Measurements from ENCODE around the gene RAB31.
A peak's percentile ranks its signal among the peaks of the same experiment; 100 is the strongest.
"Not testable (repeated sequence)": the region's sequence is repeated elsewhere in the genome, so short reads cannot be mapped to it uniquely, and the experiment has no call there.

RAB31 gene

DNA sequence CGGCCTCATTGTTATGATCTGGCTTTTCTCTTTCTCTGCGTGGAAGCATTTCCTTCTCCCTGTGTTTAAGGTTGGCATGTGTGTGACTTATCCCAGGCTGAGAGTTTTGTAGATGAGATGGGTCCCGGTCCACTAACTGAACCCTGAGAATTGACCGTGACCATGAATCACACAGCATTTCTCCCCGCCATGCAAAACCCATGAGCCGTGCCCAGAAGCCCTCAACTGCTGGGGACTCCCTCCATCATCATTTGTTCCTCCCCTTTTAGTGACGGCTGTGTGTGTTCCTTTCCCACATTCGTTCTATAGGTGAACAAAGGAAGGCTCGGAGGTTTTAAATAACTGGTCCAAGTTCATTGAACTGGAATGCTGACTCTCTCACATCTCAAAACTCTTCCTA, 147.6 kb downstream of the RAB31 start:
- H3K27me3 Mint-ChIP-seq (ENCODE audit: low read depth), result peaks cover 4% of the 10 kb centered on the region
- H3K27ac Mint-ChIP-seq, result no peak overlapping the region
- H3K4me1 Mint-ChIP-seq (ENCODE audit: low read depth), result no peaks in the 10 kb centered on the region
- H3K9me3 Mint-ChIP-seq, result no peaks in the 10 kb centered on the region
- H3K4me3 Mint-ChIP-seq, result no peak overlapping the region
- no peaks in the 10 kb centered on the region for H3K36me3 Mint-ChIP-seq (ENCODE audit: low read depth)

DNA sequence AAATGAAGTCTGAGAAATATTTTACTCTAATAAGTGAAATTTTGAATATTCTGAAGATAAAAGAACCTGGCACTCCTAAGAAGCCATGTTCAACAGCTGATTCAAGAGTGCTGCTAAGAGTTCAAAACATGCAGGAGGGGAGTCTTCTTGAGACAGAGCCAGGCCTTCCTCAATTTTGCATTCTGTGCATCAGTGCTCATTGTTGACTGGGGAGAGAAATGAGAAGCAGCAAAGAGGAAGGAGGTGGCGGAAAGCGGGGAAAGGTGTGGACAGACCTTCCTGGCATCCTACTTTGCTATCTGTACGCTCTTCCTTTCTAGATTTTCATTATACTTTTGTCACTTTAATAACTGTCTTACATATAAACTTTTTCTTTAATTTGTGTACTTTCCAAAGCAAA, 148.0 kb downstream of the RAB31 start:
- H3K4me1 Mint-ChIP-seq (ENCODE audit: low read depth), result no peaks in the 10 kb centered on the region
- no peaks in the 10 kb centered on the region for H3K36me3 Mint-ChIP-seq (ENCODE audit: low read depth)
- no peak overlapping the region for H3K4me3 Mint-ChIP-seq
- no peaks in the 10 kb centered on the region for H3K9me3 Mint-ChIP-seq
- H3K27ac Mint-ChIP-seq, result no peak overlapping the region
- H3K27me3 Mint-ChIP-seq (ENCODE audit: low read depth), result peaks cover 4% of the 10 kb centered on the region

DNA sequence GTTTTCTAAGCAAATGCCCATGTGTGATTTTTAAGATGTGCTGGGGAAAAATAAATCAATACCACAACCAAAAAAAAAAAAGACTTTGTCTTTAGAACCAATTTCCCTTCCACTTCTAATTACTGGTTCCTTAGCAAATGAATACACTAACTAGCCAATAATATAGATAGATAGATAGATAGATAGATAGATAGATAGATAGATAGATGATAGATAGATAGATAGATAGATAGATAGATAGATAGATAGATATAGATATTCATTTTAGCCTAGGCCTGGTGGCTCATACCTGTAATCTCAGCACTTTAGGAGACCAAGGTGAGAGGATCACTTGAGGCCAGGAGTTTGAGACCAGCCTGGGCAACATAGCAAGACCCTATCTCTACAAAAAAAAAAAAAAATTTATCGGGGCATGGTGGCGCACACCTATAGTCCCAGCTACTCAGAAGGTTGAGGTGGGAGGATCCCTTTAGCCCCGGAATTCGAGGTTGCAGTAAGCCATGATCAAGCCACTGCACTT, 149.4 kb downstream of the RAB31 start:
- H3K27ac Mint-ChIP-seq; H3K9me3 Mint-ChIP-seq; H3K27me3 Mint-ChIP-seq (ENCODE audit: low read depth): not testable (repeated sequence)

DNA sequence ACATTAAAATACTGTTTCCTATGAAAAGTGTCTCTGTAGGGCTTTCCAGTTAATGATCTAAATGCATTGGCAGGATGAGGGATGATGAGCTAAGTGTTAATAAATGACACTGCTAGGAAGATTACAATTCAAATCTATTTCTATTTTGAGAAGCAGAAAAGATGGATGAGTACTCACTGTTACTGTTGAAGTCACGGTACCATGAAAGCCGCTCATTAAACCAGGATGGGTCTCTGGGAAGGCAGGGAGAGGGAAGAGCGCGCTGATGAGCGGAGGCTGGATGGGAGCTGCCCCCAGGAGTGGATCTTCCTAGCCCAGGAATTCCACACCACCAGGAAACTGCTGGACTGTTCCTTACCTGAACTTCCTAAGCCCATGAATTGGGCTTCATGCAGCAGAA, 150.5 kb downstream of the RAB31 start:
- no peak overlapping the region for H3K4me3 Mint-ChIP-seq
- peaks cover 2% of the 10 kb centered on the region for H3K4me1 Mint-ChIP-seq (ENCODE audit: low read depth)
- H3K9me3 Mint-ChIP-seq, result no peaks in the 10 kb centered on the region
- H3K36me3 Mint-ChIP-seq (ENCODE audit: low read depth), result no peaks in the 10 kb centered on the region
- H3K27me3 Mint-ChIP-seq (ENCODE audit: low read depth), result no peaks in the 10 kb centered on the region
- no peak overlapping the region for H3K27ac Mint-ChIP-seq

More for the DNA sequence above, 149.4 kb downstream of the RAB31 start:
- not testable (repeated sequence) for H3K36me3 Mint-ChIP-seq (ENCODE audit: low read depth); H3K4me3 Mint-ChIP-seq; H3K4me1 Mint-ChIP-seq (ENCODE audit: low read depth)

DNA sequence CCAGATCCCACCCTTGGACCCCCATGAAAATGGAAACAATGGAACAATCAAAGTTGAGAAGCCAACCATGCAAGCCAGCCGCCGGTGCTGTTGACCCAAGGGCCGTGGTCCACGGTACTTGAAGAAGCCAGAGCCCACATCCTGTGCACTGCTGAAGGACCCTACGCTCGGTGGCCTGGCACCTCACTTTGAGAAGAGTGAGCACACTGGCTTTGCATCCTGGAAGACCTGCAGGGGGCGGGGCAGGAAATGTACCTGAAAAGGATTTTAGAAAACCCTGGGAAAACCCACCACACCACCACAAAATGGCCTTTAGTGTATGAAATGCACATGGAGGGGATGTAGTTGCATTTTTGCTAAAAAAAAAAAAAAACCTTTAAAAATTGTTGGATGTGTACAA, 151.1 kb downstream of the RAB31 start:
- no peaks in the 10 kb centered on the region for H3K36me3 Mint-ChIP-seq (ENCODE audit: low read depth)
- H3K27me3 Mint-ChIP-seq (ENCODE audit: low read depth), result no peaks in the 10 kb centered on the region
- H3K4me3 Mint-ChIP-seq, result no peak overlapping the region
- H3K27ac Mint-ChIP-seq, result no peak overlapping the region
- H3K4me1 Mint-ChIP-seq (ENCODE audit: low read depth), result peaks cover 2% of the 10 kb centered on the region
- no peaks in the 10 kb centered on the region for H3K9me3 Mint-ChIP-seq

DNA sequence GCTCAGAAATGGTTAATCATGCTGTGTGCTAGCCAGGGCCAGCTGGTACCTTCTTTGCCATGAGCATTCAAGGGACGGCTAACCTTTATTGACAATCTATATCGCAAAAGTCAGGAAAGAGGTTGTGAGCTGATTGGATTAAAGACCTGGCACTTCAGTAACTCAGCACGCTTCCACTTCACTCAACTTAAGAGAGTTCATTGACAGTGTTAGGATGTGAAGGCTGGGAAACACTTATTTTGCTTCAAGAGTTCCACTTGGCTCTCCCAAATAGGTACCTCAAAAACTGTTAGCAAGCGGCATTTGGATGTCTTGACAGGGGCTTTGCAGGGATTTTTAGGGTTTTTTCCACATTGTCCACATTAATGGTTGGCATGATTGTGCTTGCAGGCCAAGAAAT, 152.6 kb downstream of the RAB31 start:
- peaks cover 2% of the 10 kb centered on the region for H3K4me1 Mint-ChIP-seq (ENCODE audit: low read depth)
- peaks cover 6% of the 10 kb centered on the region for H3K9me3 Mint-ChIP-seq
- H3K27me3 Mint-ChIP-seq (ENCODE audit: low read depth), result no peaks in the 10 kb centered on the region
- H3K27ac Mint-ChIP-seq, result no peak overlapping the region
- H3K4me3 Mint-ChIP-seq, result no peak overlapping the region
- H3K36me3 Mint-ChIP-seq (ENCODE audit: low read depth), result no peaks in the 10 kb centered on the region

DNA sequence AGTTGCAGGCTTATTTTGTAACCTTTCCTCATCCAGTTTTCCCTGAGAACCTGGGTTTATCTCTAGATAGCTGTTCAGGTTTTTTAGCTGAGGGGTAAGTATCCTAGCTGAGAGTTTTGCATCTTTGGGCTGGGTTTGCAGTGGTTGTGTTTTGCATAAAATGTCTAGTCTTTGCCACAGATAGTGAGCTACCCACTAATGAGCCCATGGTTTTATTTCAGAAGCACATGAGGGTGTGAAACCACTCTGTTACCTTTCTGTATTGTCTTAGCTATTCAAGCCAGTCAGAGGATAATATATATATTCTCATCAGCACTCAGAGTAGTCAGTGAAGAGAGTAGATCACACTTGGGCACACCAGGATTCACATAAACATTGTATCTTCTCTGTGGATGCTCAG, 153.1 kb downstream of the RAB31 start:
- no peaks in the 10 kb centered on the region for H3K36me3 Mint-ChIP-seq (ENCODE audit: low read depth)
- peaks cover 11% of the 10 kb centered on the region for H3K9me3 Mint-ChIP-seq
- no peak overlapping the region for H3K4me3 Mint-ChIP-seq
- no peaks in the 10 kb centered on the region for H3K27me3 Mint-ChIP-seq (ENCODE audit: low read depth)
- no peak overlapping the region for H3K27ac Mint-ChIP-seq
- H3K4me1 Mint-ChIP-seq (ENCODE audit: low read depth), result peaks cover 2% of the 10 kb centered on the region

DNA sequence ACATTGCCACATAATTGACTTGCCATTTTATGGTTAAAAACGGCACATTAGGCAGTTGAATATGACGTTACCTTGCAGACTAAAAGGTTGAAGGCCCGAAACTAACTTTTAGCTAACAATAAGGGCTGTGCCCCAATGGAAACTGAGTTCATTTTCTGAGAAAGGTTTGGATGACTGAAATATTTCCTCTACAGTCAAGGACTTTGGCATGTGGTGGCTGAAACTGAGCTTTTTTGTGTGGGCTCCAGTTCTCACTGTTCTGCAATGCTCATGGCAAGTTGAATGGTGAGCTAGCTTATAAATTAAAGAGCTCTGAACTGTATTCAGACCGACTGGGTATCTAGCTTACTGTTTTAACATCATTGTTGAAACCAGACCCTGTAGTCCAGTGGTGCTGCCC, 153.8 kb downstream of the RAB31 start:
- no peaks in the 10 kb centered on the region for H3K36me3 Mint-ChIP-seq (ENCODE audit: low read depth)
- no peak overlapping the region for H3K4me3 Mint-ChIP-seq
- H3K27ac Mint-ChIP-seq, result peak overlapping the region; percentile 1
- peaks cover 2% of the 10 kb centered on the region for H3K4me1 Mint-ChIP-seq (ENCODE audit: low read depth)
- peaks cover 14% of the 10 kb centered on the region for H3K9me3 Mint-ChIP-seq
- H3K27me3 Mint-ChIP-seq (ENCODE audit: low read depth), result no peaks in the 10 kb centered on the region

DNA sequence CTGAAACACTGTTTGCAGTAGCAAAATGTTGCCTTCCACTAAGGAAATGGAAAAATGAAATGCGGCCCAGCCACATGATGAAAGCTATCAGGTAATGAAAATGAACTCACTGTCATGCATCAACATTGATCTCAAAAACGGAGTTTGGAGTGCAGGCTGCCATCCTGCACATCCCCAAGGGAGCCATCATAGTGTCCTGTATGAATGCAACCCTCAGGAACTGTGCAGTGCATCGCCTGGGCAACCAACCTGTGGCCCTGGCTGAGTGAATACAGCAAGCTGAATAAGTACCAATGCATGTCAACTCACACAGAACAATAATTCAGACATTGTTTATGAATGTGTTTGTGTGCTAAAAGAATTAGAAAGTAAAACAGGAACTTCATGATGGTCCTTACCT, 154.6 kb downstream of the RAB31 start:
- peaks cover 2% of the 10 kb centered on the region for H3K4me1 Mint-ChIP-seq (ENCODE audit: low read depth)
- H3K9me3 Mint-ChIP-seq, result peaks cover 17% of the 10 kb centered on the region
- H3K4me3 Mint-ChIP-seq, result no peak overlapping the region
- H3K27ac Mint-ChIP-seq, result no peak overlapping the region
- H3K27me3 Mint-ChIP-seq (ENCODE audit: low read depth), result no peaks in the 10 kb centered on the region
- no peaks in the 10 kb centered on the region for H3K36me3 Mint-ChIP-seq (ENCODE audit: low read depth)

DNA sequence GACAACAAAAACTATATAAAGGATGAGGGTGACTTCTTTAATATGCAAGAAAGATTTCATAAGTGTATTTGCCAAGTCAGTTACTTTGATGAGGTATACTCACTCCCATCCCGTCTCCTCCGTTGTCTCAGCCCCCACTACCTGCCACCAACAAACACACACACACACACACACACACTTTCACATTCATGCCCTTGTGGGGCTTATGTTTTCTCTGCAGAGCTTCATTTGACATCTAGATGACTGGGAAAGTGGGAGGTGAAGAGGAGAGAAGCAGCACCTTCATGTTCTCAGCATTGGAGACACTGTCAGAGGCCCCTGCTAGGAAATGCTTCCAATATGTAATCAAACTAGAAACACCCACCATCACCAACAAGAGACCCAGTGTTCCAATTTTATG, 155.2 kb downstream of the RAB31 start:
- Mint-ChIP-seq H3K36me3 (ENCODE audit: low read depth) (no peaks in the 10 kb centered on the region), H3K9me3 (peaks cover 17% of the 10 kb centered on the region), H3K27ac (no peak overlapping the region), H3K27me3 (ENCODE audit: low read depth) (no peaks in the 10 kb centered on the region), H3K4me1 (ENCODE audit: low read depth) (peaks cover 2% of the 10 kb centered on the region), H3K4me3 (no peak overlapping the region)

DNA sequence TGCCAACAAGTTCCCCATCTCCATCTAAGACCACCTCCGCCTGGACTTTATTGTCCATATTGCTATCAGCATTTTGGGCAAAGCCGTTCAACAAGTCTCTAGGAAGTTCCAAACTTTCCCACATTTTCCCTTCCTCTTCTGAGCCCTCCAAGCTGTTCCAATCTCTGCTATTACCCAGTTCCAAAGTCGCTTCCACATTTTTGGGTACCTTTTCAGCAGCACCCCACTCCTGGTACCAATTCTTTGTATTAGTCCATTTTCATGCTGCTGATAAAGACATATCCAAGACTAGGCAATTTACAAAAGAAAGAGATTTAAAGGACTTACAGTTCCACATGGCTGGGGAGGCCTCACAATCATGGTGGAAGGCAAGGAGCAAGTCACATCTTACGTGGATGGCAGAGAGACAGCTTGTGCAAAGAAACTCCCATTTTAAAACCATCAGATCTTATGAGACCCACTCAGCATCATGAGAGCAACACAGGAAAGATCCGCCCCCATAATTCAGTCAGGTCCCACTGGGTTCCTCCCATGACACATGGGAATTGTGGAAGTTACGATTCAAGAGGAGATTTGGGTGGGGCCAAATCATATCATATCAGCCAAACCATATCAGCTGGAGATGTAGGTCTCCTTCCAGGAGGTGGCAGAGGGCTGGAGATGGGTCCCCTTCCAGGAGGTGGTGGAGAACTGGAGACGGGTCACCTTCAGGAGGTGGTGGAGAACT, 157.8 kb downstream of the RAB31 start:
- Mint-ChIP-seq H3K9me3 (peaks cover 17% of the 10 kb centered on the region), H3K27ac (no peak overlapping the region), H3K27me3 (ENCODE audit: low read depth) (no peaks in the 10 kb centered on the region), H3K4me3 (no peak overlapping the region), H3K4me1 (ENCODE audit: low read depth) (peaks cover 9% of the 10 kb centered on the region), H3K36me3 (ENCODE audit: low read depth) (no peaks in the 10 kb centered on the region)

DNA sequence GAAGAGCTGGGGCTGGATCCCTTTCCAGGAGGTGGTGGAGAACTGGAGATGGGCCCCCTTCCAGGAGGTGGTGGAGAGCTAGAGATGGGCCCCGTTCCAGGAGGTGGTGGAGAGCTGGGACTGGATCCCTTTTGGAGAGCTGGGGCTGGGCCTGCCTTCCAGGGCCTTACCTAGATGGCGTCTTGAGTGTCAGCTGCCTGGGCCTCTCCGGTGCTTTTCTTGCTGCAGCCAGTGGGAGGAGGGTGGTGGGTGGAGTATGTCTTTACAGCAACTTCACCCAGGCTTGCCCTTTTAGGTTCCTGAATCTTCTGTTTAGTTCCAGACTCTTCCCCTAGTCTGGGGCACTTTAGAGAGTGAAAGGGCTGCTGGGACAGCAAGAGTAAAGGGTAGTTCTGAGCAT, 158.5 kb downstream of the RAB31 start:
- peaks cover 8% of the 10 kb centered on the region for H3K4me1 Mint-ChIP-seq (ENCODE audit: low read depth)
- no peaks in the 10 kb centered on the region for H3K36me3 Mint-ChIP-seq (ENCODE audit: low read depth)
- no peak overlapping the region for H3K4me3 Mint-ChIP-seq
- H3K27ac Mint-ChIP-seq, result no peak overlapping the region
- peaks cover 17% of the 10 kb centered on the region for H3K9me3 Mint-ChIP-seq
- H3K27me3 Mint-ChIP-seq (ENCODE audit: low read depth), result no peaks in the 10 kb centered on the region

DNA sequence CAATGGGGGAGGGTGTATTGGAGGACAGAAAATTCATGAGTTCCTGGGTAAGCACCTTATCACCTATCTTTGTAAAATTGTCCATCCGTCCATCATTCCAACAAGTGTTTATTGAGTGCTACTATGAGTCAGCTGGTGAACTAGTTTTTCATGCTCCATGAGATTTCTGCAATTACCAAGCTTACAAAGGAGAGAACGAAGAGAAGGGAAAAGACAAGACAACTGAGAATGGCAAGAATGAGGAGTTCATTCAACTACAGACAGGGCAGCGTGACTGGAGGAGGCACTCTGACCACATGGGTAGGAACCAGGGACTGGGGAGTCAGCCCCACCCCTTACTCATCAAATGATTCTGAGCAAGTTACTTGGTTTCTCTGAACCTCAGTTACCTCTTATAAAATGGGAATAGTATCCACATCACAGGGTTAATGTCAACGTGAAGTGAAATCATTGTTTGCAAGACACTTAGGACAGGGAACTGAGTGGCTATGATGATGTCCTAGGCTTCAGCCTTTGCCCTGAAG, 159.0 kb downstream of the RAB31 start:
- no peak overlapping the region for H3K4me3 Mint-ChIP-seq
- peaks cover 7% of the 10 kb centered on the region for H3K4me1 Mint-ChIP-seq (ENCODE audit: low read depth)
- H3K27me3 Mint-ChIP-seq (ENCODE audit: low read depth), result no peaks in the 10 kb centered on the region
- H3K36me3 Mint-ChIP-seq (ENCODE audit: low read depth), result no peaks in the 10 kb centered on the region
- H3K9me3 Mint-ChIP-seq, result peaks cover 17% of the 10 kb centered on the region
- H3K27ac Mint-ChIP-seq, result no peak overlapping the region

DNA sequence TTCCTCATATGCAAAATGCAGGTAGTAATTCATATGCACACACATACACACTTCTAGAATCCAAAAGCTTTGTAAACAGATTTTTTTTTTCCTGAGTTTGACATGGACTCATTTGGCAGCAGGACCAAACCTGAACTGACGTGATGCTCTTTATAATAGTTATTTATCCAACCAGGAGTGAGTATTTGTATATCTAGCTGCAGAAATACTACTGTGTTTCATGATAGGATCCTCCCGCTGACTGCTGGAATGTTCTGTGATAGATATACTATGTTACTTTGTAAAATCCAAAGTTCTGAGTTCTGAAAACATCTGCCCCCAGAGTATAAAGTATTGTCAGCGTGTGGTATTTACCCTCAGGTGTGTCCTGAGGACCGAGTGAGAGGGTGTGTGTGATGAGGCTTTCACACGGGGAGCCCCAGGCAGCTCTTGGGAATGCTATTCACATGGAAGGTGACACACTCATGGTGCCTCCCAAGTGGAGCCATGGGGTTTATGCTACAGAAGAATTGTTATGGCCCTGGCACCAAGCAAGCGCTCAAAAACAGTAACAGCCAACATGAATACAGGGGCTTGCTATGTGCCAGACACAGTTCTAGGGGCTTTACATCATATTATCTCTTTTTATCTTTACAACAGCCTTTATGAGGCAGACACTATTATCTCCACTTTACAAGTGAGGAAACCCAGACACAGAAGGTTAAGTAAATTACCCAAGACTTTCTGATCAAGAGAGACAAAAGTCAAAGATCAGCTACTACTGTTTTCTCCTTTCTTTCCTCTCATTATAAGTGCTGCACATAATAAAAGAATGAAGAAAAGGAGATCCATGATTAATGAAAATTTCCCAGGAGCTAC, 161.0 kb downstream of the RAB31 start:
- no peak overlapping the region for H3K4me3 Mint-ChIP-seq
- H3K4me1 Mint-ChIP-seq (ENCODE audit: low read depth), result peaks cover 7% of the 10 kb centered on the region
- no peaks in the 10 kb centered on the region for H3K36me3 Mint-ChIP-seq (ENCODE audit: low read depth)
- H3K27ac Mint-ChIP-seq, result no peak overlapping the region
- no peaks in the 10 kb centered on the region for H3K27me3 Mint-ChIP-seq (ENCODE audit: low read depth)
- peaks cover 17% of the 10 kb centered on the region for H3K9me3 Mint-ChIP-seq

All from T-helper 1 cell treated with Interleukin-12 subunit alpha and Interleukin-12 subunit beta and Interleukin-4 antibody, amounts not matched to agents 30 μg/mL and 1 μg/mL, for 36 hours (primary cell).